HK-2 (cell line): ENCODE measurements around the gene MTMR12.
"Not testable (repeated sequence)": the region's sequence is repeated elsewhere in the genome, so short reads cannot be mapped to it uniquely, and the experiment has no call there.

Experiments
- DNase-seq: peaks from one replicate; pipeline ENCODE4 v3.0.0-alpha.2; 2018; ENCODE audit not compliant: unreplicated experiment

The MTMR12 gene

GRCh38 chr5:32299059-32299677 is 13.6 kb downstream of the MTMR12 start:
- DNase-seq, result no peak

- no peak for DNase-seq
Measured at GRCh38 chr5:32298059-32298415, 14.7 kb downstream of the MTMR12 start.

- no peak for DNase-seq
Measured at GRCh38 chr5:32297181-32298058, 15.3 kb downstream of the MTMR12 start.

- DNase-seq, result not testable (repeated sequence)
Measured at GRCh38 chr5:32295966-32296772, 16.6 kb downstream of the MTMR12 start.

- no peak for DNase-seq
Measured at GRCh38 chr5:32291591-32291990, 21.1 kb downstream of the MTMR12 start.

- DNase-seq, result no peak
Measured at GRCh38 chr5:32290922-32291321, 21.8 kb downstream of the MTMR12 start.

- DNase-seq, result not testable (repeated sequence)
Measured at GRCh38 chr5:32290501-32290900, 22.2 kb downstream of the MTMR12 start.

- DNase-seq, result not testable (repeated sequence)
Measured at GRCh38 chr5:32289986-32290385, 22.8 kb downstream of the MTMR12 start.

GRCh38 chr5:32288135-32288534 is 24.6 kb downstream of the MTMR12 start:
- DNase-seq, result not testable (repeated sequence)

GRCh38 chr5:32287525-32287924 is 25.2 kb downstream of the MTMR12 start:
- DNase-seq, result not testable (repeated sequence)

GRCh38 chr5:32285510-32286138 is 27.1 kb downstream of the MTMR12 start:
- DNase-seq, result no peak

- DNase-seq, result peak; percentile 8
Measured at GRCh38 chr5:32283539-32284377, 29.0 kb downstream of the MTMR12 start.

GRCh38 chr5:32283061-32283460 is 29.7 kb downstream of the MTMR12 start:
- DNase-seq, result no peak

GRCh38 chr5:32282633-32283032 is 30.1 kb downstream of the MTMR12 start:
- no peak for DNase-seq

- not testable (repeated sequence) for DNase-seq
Measured at GRCh38 chr5:32281378-32282133, 31.2 kb downstream of the MTMR12 start.

- no peak for DNase-seq
Measured at GRCh38 chr5:32280656-32281081, 32.1 kb downstream of the MTMR12 start.

GRCh38 chr5:32279786-32280185 is 33.0 kb downstream of the MTMR12 start:
- DNase-seq, result no peak

GRCh38 chr5:32279223-32279622 is 33.5 kb downstream of the MTMR12 start:
- no peak for DNase-seq

GRCh38 chr5:32278406-32278805 is 34.3 kb downstream of the MTMR12 start:
- peak; percentile 13 for DNase-seq

GRCh38 chr5:32277798-32278197 is 34.9 kb downstream of the MTMR12 start:
- DNase-seq, result no peak
